ENCODE data around the gene MAN1B1.

GRCh38 chr9:137044037-137044436, 42.7 kb upstream of the MAN1B1 start:
- no peak for TF ChIP-seq EZH2 (IDR thresholded peaks at IDR 0.05; ENCODE audit: low read length)
- TF ChIP-seq CTCF (optimal IDR thresholded peaks at IDR 0.05 in 1 of 3, IDR thresholded peaks at IDR 0.05 in 1 of 3, conservative IDR thresholded peaks at IDR 0.05 in 1 of 3; ENCODE audit: extremely low read depth in 1 of 3, insufficient read depth in 2 of 3, low read length in 3 of 3) = no peak

Measured in keratinocyte (primary cell).